GM12801 (cell line): ENCODE measurements around the gene SMARCC2.

Source experiments
- CTCF ChIP-seq: IDR thresholded peaks from one replicate; pipeline ENCODE4 v1.5.1; 2011; ENCODE audit warnings: control low read depth; ENCODE audit not compliant: insufficient read length; ENCODE audit errors: extremely low read depth

SMARCC2 gene

DNA sequence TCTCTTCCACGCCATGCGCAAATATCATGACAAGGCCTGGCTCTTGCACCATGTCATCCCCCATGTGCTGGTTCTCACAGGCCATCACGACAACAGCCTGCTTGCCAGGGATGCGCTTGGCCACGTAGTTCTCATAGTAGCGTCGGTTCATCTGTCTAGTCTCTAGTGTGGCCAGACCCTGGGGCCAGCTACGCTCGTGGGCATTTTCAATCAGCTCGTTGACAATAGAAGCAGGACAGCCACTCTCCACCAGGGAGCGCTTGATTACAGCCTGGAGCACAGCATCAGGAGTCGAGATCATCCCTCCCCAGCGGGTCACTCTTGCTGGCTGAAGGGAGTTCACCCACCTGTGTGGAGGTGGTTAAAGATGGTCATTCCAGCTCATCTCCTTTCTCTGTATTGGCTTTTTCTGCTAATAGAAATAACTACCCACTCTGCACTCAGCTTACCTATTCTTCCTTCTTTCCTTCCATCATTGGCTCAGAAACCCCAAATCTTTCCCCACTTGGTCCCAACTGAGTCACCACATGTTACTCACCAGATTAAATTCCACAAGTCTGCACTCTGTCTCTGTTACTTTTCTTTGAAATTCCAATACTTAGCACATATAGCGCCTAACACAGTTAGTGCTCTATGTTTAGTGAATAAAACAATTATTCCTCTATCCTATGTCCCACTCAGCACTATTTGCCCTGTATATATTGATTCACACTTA, 17.3 kb upstream of the SMARCC2 start:
- no peak for TF ChIP-seq CTCF

GRCh38 chr12:56205445-56205844, 16.2 kb upstream of the SMARCC2 start:
- TF ChIP-seq CTCF = no peak

DNA sequence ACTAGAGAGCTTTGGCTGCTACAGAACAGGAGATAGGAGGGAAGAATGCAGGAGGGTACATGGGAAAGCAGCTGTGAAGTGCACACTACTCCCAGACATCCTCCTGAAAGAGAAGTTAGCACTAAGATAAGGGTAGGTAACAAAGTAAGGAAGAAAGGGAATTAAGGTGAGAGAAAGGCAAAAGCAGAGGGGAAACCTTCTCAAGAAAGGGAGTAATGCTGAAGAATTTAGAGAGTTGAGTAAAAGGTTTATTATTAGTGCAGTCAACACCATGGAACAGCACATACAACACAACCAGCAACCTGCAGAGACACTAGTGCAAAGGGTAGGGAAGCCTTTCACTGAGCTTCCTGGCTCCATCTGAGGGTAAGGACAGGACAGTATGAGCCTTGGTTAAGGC, 15.0 kb upstream of the SMARCC2 start:
- no peak for TF ChIP-seq CTCF

DNA sequence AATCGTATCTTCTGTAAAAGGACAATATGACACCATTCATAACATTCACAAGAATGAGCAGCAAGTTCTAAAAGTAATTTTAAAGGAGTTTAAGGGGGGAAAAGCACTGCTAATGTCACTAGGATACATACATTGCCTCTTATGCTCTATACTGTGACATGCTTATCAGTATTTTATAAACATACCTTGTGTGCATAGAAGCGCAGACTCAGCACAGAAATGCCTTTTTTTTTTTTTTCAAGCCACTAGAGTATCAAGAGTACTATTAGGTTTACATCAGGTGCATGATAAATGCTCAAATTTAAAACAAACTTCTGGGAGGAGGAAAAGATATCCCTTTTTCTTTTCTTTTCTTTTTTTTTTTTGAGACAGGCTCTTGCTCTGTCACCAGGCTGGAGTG, 13.6 kb upstream of the SMARCC2 start:
- TF ChIP-seq CTCF = no peak

- no peak for TF ChIP-seq CTCF
These were observed 13.1 kb upstream of the SMARCC2 start for GRCh38 chr12:56202366-56202765.

DNA sequence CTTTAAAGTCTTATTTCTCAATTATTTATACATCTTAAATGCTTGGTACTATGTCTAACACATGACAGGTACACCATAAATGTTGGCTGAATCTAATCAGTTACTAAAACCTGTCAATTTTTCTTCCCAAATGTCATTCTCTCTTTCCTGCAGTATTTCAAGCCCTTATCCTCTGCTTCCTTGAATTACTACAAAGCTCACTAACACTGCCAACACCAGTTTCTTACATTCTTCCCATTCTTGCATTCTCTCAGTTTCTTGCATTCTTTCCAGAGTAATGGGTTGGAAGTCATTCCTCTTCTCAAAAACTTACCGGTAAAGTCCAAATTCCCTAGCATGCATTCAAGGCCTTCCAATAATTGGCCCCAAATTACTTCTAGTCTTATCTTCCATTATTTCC, 9.6 kb upstream of the SMARCC2 start:
- no peak for TF ChIP-seq CTCF

GRCh38 chr12:56197921-56198635, 8.8 kb upstream of the SMARCC2 start:
- no peak for TF ChIP-seq CTCF
